ENCODE results near the gene MCC.

DNA sequence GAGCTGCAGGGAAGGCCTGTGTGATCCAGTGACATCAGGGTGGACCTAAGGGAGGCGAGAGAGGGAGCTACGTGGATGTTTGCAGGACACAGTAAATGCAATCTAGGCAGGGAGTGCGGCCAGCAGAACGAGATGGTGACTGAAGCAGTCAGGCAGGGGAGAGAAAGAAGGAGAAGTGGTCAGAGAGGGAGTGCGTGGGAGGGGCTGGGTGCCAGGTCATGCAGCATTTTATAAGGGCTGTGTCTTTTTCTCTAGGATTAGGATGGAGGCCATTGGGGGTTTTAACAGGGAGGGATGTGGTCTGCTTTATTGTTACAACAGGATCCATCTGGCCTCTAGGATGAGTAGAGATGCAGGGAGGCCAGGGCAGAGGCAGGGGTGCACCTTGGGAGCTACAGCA is 431.3 kb downstream of the MCC start:
- no peak for TF ChIP-seq CSDC2 (CRISPR knock-in tag; IDR thresholded peaks at IDR 0.05)
- no peak for TF ChIP-seq ZFP3 (CRISPR knock-in tag; IDR thresholded peaks at IDR 0.05)
- TF ChIP-seq, protein P1, sequence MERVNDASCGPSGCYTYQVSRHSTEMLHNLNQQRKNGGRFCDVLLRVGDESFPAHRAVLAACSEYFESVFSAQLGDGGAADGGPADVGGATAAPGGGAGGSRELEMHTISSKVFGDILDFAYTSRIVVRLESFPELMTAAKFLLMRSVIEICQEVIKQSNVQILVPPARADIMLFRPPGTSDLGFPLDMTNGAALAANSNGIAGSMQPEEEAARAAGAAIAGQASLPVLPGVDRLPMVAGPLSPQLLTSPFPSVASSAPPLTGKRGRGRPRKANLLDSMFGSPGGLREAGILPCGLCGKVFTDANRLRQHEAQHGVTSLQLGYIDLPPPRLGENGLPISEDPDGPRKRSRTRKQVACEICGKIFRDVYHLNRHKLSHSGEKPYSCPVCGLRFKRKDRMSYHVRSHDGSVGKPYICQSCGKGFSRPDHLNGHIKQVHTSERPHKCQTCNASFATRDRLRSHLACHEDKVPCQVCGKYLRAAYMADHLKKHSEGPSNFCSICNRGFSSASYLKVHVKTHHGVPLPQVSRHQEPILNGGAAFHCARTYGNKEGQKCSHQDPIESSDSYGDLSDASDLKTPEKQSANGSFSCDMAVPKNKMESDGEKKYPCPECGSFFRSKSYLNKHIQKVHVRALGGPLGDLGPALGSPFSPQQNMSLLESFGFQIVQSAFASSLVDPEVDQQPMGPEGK (CRISPR knock-in tag; IDR thresholded peaks at IDR 0.05; ENCODE audit: borderline replicate concordance): no peak
- no peak for TF ChIP-seq TOX (CRISPR knock-in tag; IDR thresholded peaks at IDR 0.05; ENCODE audit: borderline replicate concordance)
- no peak for TF ChIP-seq ZC3H10 (CRISPR knock-in tag; IDR thresholded peaks at IDR 0.05)
